ENCODE measurements around the gene NR4A2.

Gene NR4A2

GRCh38 chr2:156332534-156333273 is at the start of gene NR4A2:
Gene NR4A2 (minus strand): TSS chr2:156332721. CDS start chr2:156330186, 2,535 bp downstream.
- peak; percentile 79 to 92 for DNase-seq

GRCh38 chr2:156380117-156380645 is 47.7 kb upstream of the NR4A2 start:
- DNase-seq: no peak

GRCh38 chr2:156379714-156380113 is 47.2 kb upstream of the NR4A2 start:
- no peak for DNase-seq

GRCh38 chr2:156379071-156379470 is 46.5 kb upstream of the NR4A2 start:
- no peak for DNase-seq

- no peak for DNase-seq
Observed at GRCh38 chr2:156366753-156367152, 34.2 kb upstream of the NR4A2 start.

- no peak for DNase-seq
Observed at GRCh38 chr2:156363141-156363540, 30.6 kb upstream of the NR4A2 start.

GRCh38 chr2:156356014-156356754 is 23.7 kb upstream of the NR4A2 start:
- DNase-seq: no peak

- no peak for DNase-seq
Observed at GRCh38 chr2:156352911-156353310, 20.4 kb upstream of the NR4A2 start.

GRCh38 chr2:156350374-156351142 is 18.0 kb upstream of the NR4A2 start:
- DNase-seq: no peak

- DNase-seq: no peak
Observed at GRCh38 chr2:156349605-156350004, 17.1 kb upstream of the NR4A2 start.

GRCh38 chr2:156349161-156349560 is 16.6 kb upstream of the NR4A2 start:
- no peak for DNase-seq

GRCh38 chr2:156347431-156347830 is 14.9 kb upstream of the NR4A2 start:
- no peak for DNase-seq

GRCh38 chr2:156346731-156347130 is 14.2 kb upstream of the NR4A2 start:
- no peak for DNase-seq

- no peak for DNase-seq
Observed at GRCh38 chr2:156345582-156345981, 13.1 kb upstream of the NR4A2 start.

- no peak for DNase-seq
Observed at GRCh38 chr2:156343940-156344301, 11.4 kb upstream of the NR4A2 start.

GRCh38 chr2:156343096-156343939 is 10.8 kb upstream of the NR4A2 start:
- DNase-seq: no peak

GRCh38 chr2:156342254-156343095 is 10.0 kb upstream of the NR4A2 start:
- DNase-seq: peak; percentile 80 to 91

GRCh38 chr2:156341452-156342253 is 9.1 kb upstream of the NR4A2 start:
- DNase-seq: peak; percentile 86 to 91

- peak in 1 of 2 experiments; percentile 29 for DNase-seq
Observed at GRCh38 chr2:156340804-156341451, 8.4 kb upstream of the NR4A2 start.

- no peak for DNase-seq
Observed at GRCh38 chr2:156340377-156340776, 7.9 kb upstream of the NR4A2 start.

Measured in stimulated activated CD4-positive, alpha-beta T cell treated with anti-CD3 and anti-CD28 coated beads, Interleukin-4, amount 100 ng/mL, for 4 hours (primary cell).